Measurements from ENCODE around the gene SHISA7.

- TF ChIP-seq EZH2 (IDR thresholded peaks at IDR 0.05; ENCODE audit: insufficient read depth, poor library complexity, severe bottlenecking) (no peak), EZH2phosphoT487 (IDR thresholded peaks at IDR 0.05; ENCODE audit: insufficient read depth, low read depth) (no peak)
Measured at GRCh38 chr19:55483706-55484592, 40.8 kb upstream of the SHISA7 start.
